CD4-positive, CD25-positive, alpha-beta regulatory T cell (primary cell): ENCODE data around the gene AP3B1. TPM values are rescaled to one million over a fixed set of nuclear protein-coding genes. Genes with fewer than 3 reads are reported as not detected.

Experiments used
- ATAC-seq, 2 donors: fragments of 150-1000 bp; cut with Tn5 transposase; one replicate each; pipeline ENCODE4 v1.10.0; 2021; ENCODE audit warnings: low read depth in 2 of 2, moderate number of reproducible peaks in 2 of 2, moderate library complexity in 1 of 2
- DNase-seq, 3 donors: peaks; one replicate each; pipeline versions ENCODE4 v3.0.0 to v3.0.0-alpha.2; 2012 to 2022; ENCODE audit warnings: mixed read lengths in 1 of 3
- H3K27ac ChIP-seq: one replicate; pipeline ENCODE4 v1.7.0; 2013; ENCODE audit warnings: mild to moderate bottlenecking, low read length; ENCODE audit not compliant: insufficient read depth, poor library complexity, severe bottlenecking
- H3K27me3 ChIP-seq: one replicate; pipeline ENCODE4 v1.7.0; 2013; ENCODE audit warnings: low read length; ENCODE audit not compliant: control insufficient read depth, insufficient read depth
- H3K36me3 ChIP-seq: one replicate; pipeline ENCODE4 v1.7.0; 2013; ENCODE audit warnings: mild to moderate bottlenecking, low read length, moderate library complexity; ENCODE audit not compliant: control insufficient read depth, insufficient read depth
- H3K4me1 ChIP-seq: 2 replicates; pipeline ENCODE4 v1.7.0; 2013; ENCODE audit warnings: mild to moderate bottlenecking, low read length; ENCODE audit not compliant: insufficient read depth, control insufficient read depth, poor library complexity, severe bottlenecking
- H3K4me3 ChIP-seq: one replicate; pipeline ENCODE4 v1.7.0; 2013; ENCODE audit warnings: low read depth, mild to moderate bottlenecking, low read length, moderate library complexity
- H3K9me3 ChIP-seq, 2 experiments: 1 replicate in 1 of 2; 2 replicates in 1 of 2; pipeline ENCODE4 v1.7.0; 2013; ENCODE audit warnings: low read length in 2 of 2, mild to moderate bottlenecking in 1 of 2, moderate library complexity in 1 of 2; ENCODE audit not compliant: control insufficient read depth in 2 of 2
- H3K27ac Mint-ChIP-seq, 3 donors: one replicate each; pipeline ENCODE4 v1.8.0; 2020 to 2022; ENCODE audit warnings: mild to moderate bottlenecking in 3 of 3, mixed read lengths in 3 of 3, moderate library complexity in 2 of 3
- H3K27me3 Mint-ChIP-seq: one replicate; pipeline ENCODE4 v1.8.0; 2022; ENCODE audit warnings: mild to moderate bottlenecking, mixed read lengths
- H3K36me3 Mint-ChIP-seq: one replicate; pipeline ENCODE4 v1.8.0; 2020; ENCODE audit warnings: mixed read lengths
- H3K4me1 Mint-ChIP-seq, 4 donors: one replicate each; pipeline ENCODE4 v1.8.0; 2020 to 2022; ENCODE audit warnings: mixed read lengths in 4 of 4, mild to moderate bottlenecking in 1 of 4
- H3K4me3 Mint-ChIP-seq, 4 donors: one replicate each; pipeline ENCODE4 v1.8.0; 2020 to 2022; ENCODE audit warnings: mild to moderate bottlenecking in 4 of 4, mixed read lengths in 4 of 4, moderate library complexity in 3 of 4
- H3K9me3 Mint-ChIP-seq, 7 donors: one replicate each; pipeline ENCODE4 v1.8.0; 2020 to 2022; ENCODE audit warnings: mixed read lengths in 7 of 7, mild to moderate bottlenecking in 3 of 7, moderate library complexity in 2 of 7
- polyA plus RNA-seq, 4 donors: library from polyadenylated mRNA; unstranded; fragments of 300-500 nt; fragmentation: Illumina TruSeq; gene quantifications; one replicate each; pipeline ENCODE4 v1.2.3, GENCODE V29; 2021
- total RNA-seq: library from RNA; stranded (reverse); gene quantifications from one replicate; pipeline ENCODE4 v1.2.3, GENCODE V29; 2022

AP3B1 gene
- total and polyA plus RNA-seq, 5 donors from 2014 or later = 27.9 to 44.5 (median 32.1) TPM

GRCh38 chr5:77974576-77974975, 319.9 kb downstream of the AP3B1 start:
- Mint-ChIP-seq H3K36me3 (no peaks in the 10 kb centered on the region), H3K27me3 (peaks cover 81% of the 10 kb centered on the region), H3K4me3 (peak overlapping the region in 1 of 4 donors; percentile 40), H3K4me1 (peaks cover 0 to 18% (median 12%) of the 10 kb centered on the region in 4 donors), H3K9me3 (peaks cover 0 to 4% (median 0%) of the 10 kb centered on the region in 7 donors), H3K27ac (no peak overlapping the region)
- H3K27ac ChIP-seq = no peak overlapping the region
- H3K9me3 ChIP-seq = no peaks in the 10 kb centered on the region
- peaks cover 14% of the 10 kb centered on the region for H3K4me1 ChIP-seq
- ATAC-seq = no peak
- no peaks in the 10 kb centered on the region for H3K36me3 ChIP-seq
- H3K4me3 ChIP-seq = no peak overlapping the region
- H3K27me3 ChIP-seq = peaks cover 40% of the 10 kb centered on the region
- DNase-seq = no peak

- H3K4me3 Mint-ChIP-seq = peak overlapping the region in 3 of 4 donors; percentile 51 to 76 (median 67)
- ATAC-seq (no peak), DNase-seq (no peak)
- H3K27ac Mint-ChIP-seq = no peak overlapping the region
- H3K27me3 Mint-ChIP-seq = peaks cover 73% of the 10 kb centered on the region
- peaks cover 40% of the 10 kb centered on the region for H3K27me3 ChIP-seq
- peaks cover 14% of the 10 kb centered on the region for H3K4me1 ChIP-seq
- H3K4me1 Mint-ChIP-seq = peaks cover 0 to 18% (median 12%) of the 10 kb centered on the region in 4 donors
- peaks cover 0 to 4% (median 0%) of the 10 kb centered on the region in 7 donors for H3K9me3 Mint-ChIP-seq
- no peak overlapping the region for H3K27ac ChIP-seq
- H3K36me3 Mint-ChIP-seq = no peaks in the 10 kb centered on the region
- no peaks in the 10 kb centered on the region for H3K36me3 ChIP-seq
- H3K4me3 ChIP-seq = peak overlapping the region; percentile 39
- H3K9me3 ChIP-seq = no peaks in the 10 kb centered on the region
Measured at GRCh38 chr5:77973253-77973609, 321.3 kb downstream of the AP3B1 start.

- H3K9me3 Mint-ChIP-seq = peaks cover 0 to 4% (median 0%) of the 10 kb centered on the region in 7 donors
- H3K9me3 ChIP-seq = no peaks in the 10 kb centered on the region
- peaks cover 14% of the 10 kb centered on the region for H3K4me1 ChIP-seq
- H3K4me3 ChIP-seq = peak overlapping the region; percentile 39
- ATAC-seq = peak in 1 of 2 donors; percentile 14
- peaks cover 0 to 18% (median 12%) of the 10 kb centered on the region in 4 donors for H3K4me1 Mint-ChIP-seq
- H3K27ac Mint-ChIP-seq = no peak overlapping the region
- no peaks in the 10 kb centered on the region for H3K36me3 ChIP-seq
- H3K4me3 Mint-ChIP-seq = peak overlapping the region; percentile 31 to 78 (median 64)
- H3K27me3 ChIP-seq = peaks cover 40% of the 10 kb centered on the region
- peaks cover 68% of the 10 kb centered on the region for H3K27me3 Mint-ChIP-seq
- H3K36me3 Mint-ChIP-seq = no peaks in the 10 kb centered on the region
- DNase-seq = peak in 1 of 3 donors; percentile 24
- H3K27ac ChIP-seq = no peak overlapping the region
Measured at GRCh38 chr5:77972469-77973252, 321.8 kb downstream of the AP3B1 start.

- ATAC-seq = no peak
- peaks cover 67% of the 10 kb centered on the region for H3K27me3 Mint-ChIP-seq
- H3K4me3 Mint-ChIP-seq = peak overlapping the region in 3 of 4 donors; percentile 31 to 78 (median 73)
- no peaks in the 10 kb centered on the region for H3K9me3 ChIP-seq
- no peak overlapping the region for H3K27ac ChIP-seq
- peaks cover 14% of the 10 kb centered on the region for H3K4me1 ChIP-seq
- H3K4me1 Mint-ChIP-seq = peaks cover 0 to 18% (median 12%) of the 10 kb centered on the region in 4 donors
- H3K36me3 Mint-ChIP-seq = no peaks in the 10 kb centered on the region
- H3K4me3 ChIP-seq = no peak overlapping the region
- no peaks in the 10 kb centered on the region for H3K36me3 ChIP-seq
- H3K27ac Mint-ChIP-seq = no peak overlapping the region
- H3K9me3 Mint-ChIP-seq = peaks cover 0 to 4% (median 0%) of the 10 kb centered on the region in 7 donors
- DNase-seq = peak in 1 of 3 donors; percentile 5
- peaks cover 40% of the 10 kb centered on the region for H3K27me3 ChIP-seq
Measured at GRCh38 chr5:77971776-77972468, 322.6 kb downstream of the AP3B1 start.

- no peak overlapping the region for H3K27ac Mint-ChIP-seq
- H3K9me3 Mint-ChIP-seq = peaks cover 0 to 4% (median 0%) of the 10 kb centered on the region in 7 donors
- peaks cover 0 to 18% (median 12%) of the 10 kb centered on the region in 4 donors for H3K4me1 Mint-ChIP-seq
- no peak for DNase-seq
- ATAC-seq = no peak
- H3K36me3 Mint-ChIP-seq = no peaks in the 10 kb centered on the region
- Histone ChIP-seq H3K4me3 (no peak overlapping the region), H3K27me3 (peaks cover 40% of the 10 kb centered on the region), H3K36me3 (no peaks in the 10 kb centered on the region), H3K27ac (no peak overlapping the region), H3K9me3 (no peaks in the 10 kb centered on the region), H3K4me1 (peaks cover 14% of the 10 kb centered on the region)
- H3K4me3 Mint-ChIP-seq = no peak overlapping the region
- peaks cover 58% of the 10 kb centered on the region for H3K27me3 Mint-ChIP-seq
Measured at GRCh38 chr5:77970891-77971290, 323.6 kb downstream of the AP3B1 start.

- Mint-ChIP-seq H3K4me3 (no peak overlapping the region), H3K27ac (peak overlapping the region in 1 of 3 donors; percentile 34), H3K4me1 (peaks cover 0 to 6% (median 2%) of the 10 kb centered on the region in 4 donors), H3K27me3 (peaks cover 52% of the 10 kb centered on the region), H3K36me3 (no peaks in the 10 kb centered on the region), H3K9me3 (peaks cover 0 to 3% (median 0%) of the 10 kb centered on the region in 7 donors)
- no peaks in the 10 kb centered on the region for H3K9me3 ChIP-seq
- ATAC-seq = no peak
- H3K27ac ChIP-seq = no peak overlapping the region
- H3K27me3 ChIP-seq = peaks cover 11% of the 10 kb centered on the region
- H3K4me3 ChIP-seq = no peak overlapping the region
- H3K4me1 ChIP-seq = no peaks in the 10 kb centered on the region
- H3K36me3 ChIP-seq = no peaks in the 10 kb centered on the region
- DNase-seq = no peak
Measured at GRCh38 chr5:77963795-77964194, 330.7 kb downstream of the AP3B1 start.

- peaks cover 0 to 14% (median 2%) of the 10 kb centered on the region in 4 donors for H3K4me1 Mint-ChIP-seq
- ATAC-seq (no peak), DNase-seq (no peak)
- Histone ChIP-seq H3K9me3 (no peaks in the 10 kb centered on the region), H3K27me3 (peaks cover 15% of the 10 kb centered on the region), H3K4me3 (no peak overlapping the region), H3K27ac (no peak overlapping the region), H3K4me1 (no peaks in the 10 kb centered on the region), H3K36me3 (no peaks in the 10 kb centered on the region)
- no peaks in the 10 kb centered on the region for H3K9me3 Mint-ChIP-seq
- no peaks in the 10 kb centered on the region for H3K36me3 Mint-ChIP-seq
- no peak overlapping the region for H3K4me3 Mint-ChIP-seq
- no peak overlapping the region for H3K27ac Mint-ChIP-seq
- H3K27me3 Mint-ChIP-seq = peaks cover 61% of the 10 kb centered on the region
Measured at GRCh38 chr5:77960863-77961396, 333.6 kb downstream of the AP3B1 start.
